H1 (cell line): ENCODE results near the gene RPL37. TPM values are rescaled to one million over a fixed set of nuclear protein-coding genes. Genes with fewer than 3 reads are reported as not detected.
"Not testable (repeated sequence)": the region's sequence is repeated elsewhere in the genome, so short reads cannot be mapped to it uniquely, and the experiment has no call there.

Source experiments
- CTCF ChIA-PET: fragments of 300-600 bp; sonication (Branson Sonifier 250); formaldehyde crosslinking; loops from one replicate; lab custom pipeline; 2021; ENCODE audit not compliant: partially characterized antibody; lab: Charles Lee
- POLR2A ChIA-PET: fragments of 300-600 bp; sonication (Branson Sonifier 250); formaldehyde crosslinking; loops from one replicate; lab custom pipeline; 2021; ENCODE audit warnings: inconsistent platforms; ENCODE audit not compliant: partially characterized antibody; lab: Charles Lee
- DNase-seq, 2 experiments: peaks; one replicate each; pipeline versions ENCODE4 v3.0.0 to v3.0.0-alpha.2; 2010 to 2022; ENCODE audit warnings: low spot score in 2 of 2, low read depth in 1 of 2, mixed read lengths in 1 of 2
- FAIRE-seq: peaks from 2 replicates; lab custom pipeline; 2011; peaks lifted over from hg19 to GRCh38; lab: Jason Lieb, UNC
- H2AFZ ChIP-seq: 2 replicates; pipeline ENCODE4 v1.8.1; 2012; ENCODE audit warnings: low read length, inconsistent platforms
- H2AK5ac ChIP-seq: 2 replicates; pipeline ENCODE4 v1.6.1; 2013; ENCODE audit warnings: low read depth, low read length
- H2BK120ac ChIP-seq: replicated peaks from 2 replicates; pipeline ENCODE3; 2013; ENCODE audit warnings: low read depth, low read length, inconsistent platforms
- H2BK12ac ChIP-seq: 2 replicates; pipeline ENCODE4 v1.6.1; 2013; ENCODE audit warnings: low read depth, low read length
- H2BK15ac ChIP-seq: 2 replicates; pipeline ENCODE4 v1.6.1; 2013; ENCODE audit warnings: low read length
- H2BK20ac ChIP-seq: 2 replicates; pipeline ENCODE4 v1.6.1; 2013; ENCODE audit warnings: low read length
- H2BK5ac ChIP-seq: 2 replicates; pipeline ENCODE4 v1.6.1; 2013; ENCODE audit warnings: low read depth, low read length
- H3K14ac ChIP-seq: 2 replicates; pipeline ENCODE4 v1.6.1; 2013; ENCODE audit warnings: inconsistent platforms; ENCODE audit not compliant: insufficient read length
- H3K18ac ChIP-seq: 2 replicates; pipeline ENCODE4 v1.6.1; 2013; ENCODE audit warnings: low read length; ENCODE audit errors: extremely low read depth
- H3K23ac ChIP-seq: 2 replicates; pipeline ENCODE4 v1.6.1; 2013; ENCODE audit warnings: inconsistent platforms; ENCODE audit not compliant: insufficient read length
- H3K23me2 ChIP-seq: 2 replicates; pipeline ENCODE4 v1.6.1; 2013; ENCODE audit warnings: low read depth, low read length
- H3K27ac ChIP-seq: 2 replicates; pipeline ENCODE4 v1.6.1; 2011; ENCODE audit warnings: low read depth, low read length, inconsistent platforms
- H3K27me3 ChIP-seq, 4 experiments: replicated peaks in 1 of 4; 1 replicate in 1 of 4; 2 replicates in 3 of 4; pipeline versions ENCODE4 v1.6.1 to v1.8.1; 2011 to 2013; ENCODE audit warnings: low read length in 3 of 4, mild to moderate bottlenecking in 3 of 4, inconsistent platforms in 2 of 4, mixed read lengths in 2 of 4, moderate library complexity in 1 of 4; ENCODE audit not compliant: control insufficient read depth in 3 of 4, insufficient read depth in 3 of 4; ENCODE audit errors: extremely low read depth in 1 of 4
- H3K36me3 ChIP-seq, 4 experiments: 2 replicates each; pipeline versions ENCODE4 v1.6.1 to v1.8.1; 2011 to 2013; ENCODE audit warnings: mild to moderate bottlenecking in 4 of 4, low read length in 3 of 4, moderate library complexity in 2 of 4, control low read depth in 1 of 4, inconsistent platforms in 1 of 4; ENCODE audit not compliant: insufficient read depth in 4 of 4, control insufficient read depth in 2 of 4
- H3K4ac ChIP-seq: replicated peaks from 2 replicates; pipeline ENCODE3; 2013; ENCODE audit warnings: low read length, low read depth, mixed read lengths, inconsistent platforms; ENCODE audit not compliant: insufficient read length
- H3K4me1 ChIP-seq, 4 experiments: replicated peaks in 1 of 4; 1 replicate in 1 of 4; 2 replicates in 3 of 4; pipeline versions ENCODE4 v1.6.1 to v1.8.1; 2011 to 2013; ENCODE audit warnings: low read length in 3 of 4, inconsistent platforms in 2 of 4, mixed read lengths in 1 of 4; ENCODE audit not compliant: insufficient read depth in 4 of 4, control insufficient read depth in 3 of 4
- H3K4me2 ChIP-seq, 2 experiments: 2 replicates each; pipeline versions ENCODE4 v1.6.1 to v1.8.1; 2011 to 2013; ENCODE audit warnings: low read depth in 2 of 2, low read length in 2 of 2, control low read depth in 1 of 2, inconsistent platforms in 1 of 2, mild to moderate bottlenecking in 1 of 2; ENCODE audit not compliant: insufficient read depth in 1 of 2
- H3K4me3 ChIP-seq, 4 experiments: fragments of 200-600, 300-600 bp in 1 of 4; sonication (generic), shearing (Covaris generic), sonication (Bioruptor Twin) in 1 of 4; 2 replicates each; pipeline versions ENCODE4 v1.5.1 to v1.8.1; 2011 to 2016; ENCODE audit warnings: low read length in 4 of 4, low read depth in 3 of 4, control low read depth in 2 of 4, inconsistent platforms in 2 of 4, mild to moderate bottlenecking in 2 of 4, mixed read lengths in 1 of 4, moderate library complexity in 1 of 4; ENCODE audit not compliant: insufficient read depth in 2 of 4; ENCODE audit errors: extremely low read depth in 1 of 4
- H3K56ac ChIP-seq: replicated peaks from 2 replicates; pipeline ENCODE3; 2013; ENCODE audit warnings: low read depth, mild to moderate bottlenecking, mixed read lengths, low read length, inconsistent platforms; ENCODE audit not compliant: insufficient read length
- H3K79me1 ChIP-seq: 2 replicates; pipeline ENCODE4 v1.6.1; 2013; ENCODE audit warnings: low read depth, low read length, control low read depth
- H3K79me2 ChIP-seq, 2 experiments: 2 replicates each; pipeline versions ENCODE4 v1.6.1 to v1.8.1; 2012 to 2013; ENCODE audit warnings: low read length in 2 of 2, mild to moderate bottlenecking in 2 of 2, inconsistent platforms in 1 of 2; ENCODE audit not compliant: insufficient read depth in 2 of 2, control insufficient read depth in 1 of 2
- H3K9ac ChIP-seq, 4 experiments: replicated peaks in 1 of 4; 1 replicate in 1 of 4; 2 replicates in 3 of 4; pipeline versions ENCODE4 v1.6.1 to v1.8.1; 2011 to 2013; ENCODE audit warnings: low read depth in 3 of 4, low read length in 3 of 4, control low read depth in 2 of 4, mild to moderate bottlenecking in 2 of 4, moderate library complexity in 2 of 4, inconsistent platforms in 1 of 4; ENCODE audit errors: extremely low read depth in 1 of 4
- H3K9me3 ChIP-seq, 2 experiments: 2 replicates each; pipeline versions ENCODE4 v1.6.1 to v1.8.1; 2012 to 2013; ENCODE audit warnings: mild to moderate bottlenecking in 2 of 2, moderate library complexity in 2 of 2, control low read depth in 1 of 2, inconsistent platforms in 1 of 2, low read depth in 1 of 2, low read length in 1 of 2, mixed read lengths in 1 of 2; ENCODE audit not compliant: insufficient read depth in 2 of 2
- H4K20me1 ChIP-seq, 2 experiments: replicated peaks in 1 of 2; 2 replicates each; pipeline versions ENCODE3 to v1.8.1; 2011 to 2013; ENCODE audit warnings: inconsistent platforms in 2 of 2, low read length in 2 of 2, mild to moderate bottlenecking in 1 of 2; ENCODE audit not compliant: insufficient read depth in 2 of 2, control insufficient read depth in 1 of 2
- H4K5ac ChIP-seq: 2 replicates; pipeline ENCODE4 v1.6.1; 2013; ENCODE audit warnings: low read length, low read depth, mixed read lengths, inconsistent platforms; ENCODE audit not compliant: insufficient read length
- H4K8ac ChIP-seq: 2 replicates; pipeline ENCODE4 v1.8.0; 2013; ENCODE audit warnings: mild to moderate bottlenecking, moderate library complexity, low read length, inconsistent platforms; ENCODE audit not compliant: insufficient read depth; ENCODE audit errors: extremely low read depth
- H4K91ac ChIP-seq: replicated peaks from 2 replicates; pipeline ENCODE3; 2013; ENCODE audit warnings: low read length, mixed read lengths, inconsistent platforms; ENCODE audit not compliant: insufficient read length
- CHD1 ChIP-seq: IDR thresholded peaks from 2 replicates; pipeline ENCODE4 v1.6.1; 2012; ENCODE audit warnings: low read depth, low read length, improper control_type of control experiment
- EGR1 ChIP-seq: IDR thresholded peaks from 2 replicates; pipeline ENCODE4 v1.6.1; 2011; ENCODE audit warnings: low read depth, low read length, borderline replicate concordance
- RNF2 ChIP-seq: fragments of 200-900, 300-1000 bp; sonication (generic); IDR thresholded peaks from 2 replicates; pipeline ENCODE4 v1.7.1; 2016; ENCODE audit warnings: borderline replicate concordance, low read depth, mild to moderate bottlenecking, antibody characterized with exemption, low read length; ENCODE audit not compliant: poor library complexity, severe bottlenecking; ENCODE audit errors: missing control alignments
- RXRA ChIP-seq: IDR thresholded peaks from 2 replicates; pipeline ENCODE4 v1.6.1; 2011; ENCODE audit warnings: low read depth, mild to moderate bottlenecking, low read length, moderate library complexity; ENCODE audit not compliant: insufficient read depth
- SAP30 ChIP-seq: fragments of 300-600 bp; sonication (generic); IDR thresholded peaks from 2 replicates; pipeline ENCODE4 v1.7.1; 2012; ENCODE audit warnings: low read length, moderate library complexity, mild to moderate bottlenecking, inconsistent platforms; ENCODE audit not compliant: insufficient read depth, insufficient replicate concordance
- WGBS, 2 experiments: shearing (Covaris generic) in 1 of 2; methylation state at CpG; one replicate each; pipeline versions ENCODE4 v1.1.6 to v1.1.7; 2013 to 2015; ENCODE audit warnings: low lambda C conversion rate in 2 of 2, mixed read lengths in 2 of 2, inconsistent platforms in 1 of 2, low coverage in 1 of 2, missing lambda C conversion rate in 1 of 2; ENCODE audit not compliant: insufficient replicate concordance in 2 of 2, insufficient coverage in 1 of 2, insufficient read length in 1 of 2; ENCODE audit errors: extremely low coverage in 1 of 2, missing lambda C conversion rate in 1 of 2; 5-methylcytosine and 5-hydroxymethylcytosine counted together
- polyA plus RNA-seq, 7 experiments: library from polyadenylated mRNA; depleted of rRNA in 3 of 7; stranded (reverse) in 5 of 7; unstranded in 2 of 7; fragments of >200 nt in 5 of 7; fragments of 200-250 nt in 2 of 7; gene quantifications; 1 replicate in 5 of 7; 2 replicates in 1 of 7; 4 replicates in 1 of 7; pipeline versions ENCODE4 v1.2.1 to v1.2.3, GENCODE V29; 2011 to 2013; ENCODE audit warnings: missing spikeins in 2 of 7, mixed read lengths in 2 of 7
- total RNA-seq: library from RNA; stranded (reverse); fragmentation: NEBNext Ultra II Directional; extraction: Animal tissue kit (Norgen Biotek cat#: 25700); gene quantifications from 2 replicates; pipeline ENCODE4 v1.2.1, GENCODE V29; 2021

The RPL37 gene
- total and polyA plus RNA-seq, 2 of the 8 experiments (the other 6 are each of a cell fraction or from before 2014, with no cell fraction given): 467 to 1,534 TPM

DNA sequence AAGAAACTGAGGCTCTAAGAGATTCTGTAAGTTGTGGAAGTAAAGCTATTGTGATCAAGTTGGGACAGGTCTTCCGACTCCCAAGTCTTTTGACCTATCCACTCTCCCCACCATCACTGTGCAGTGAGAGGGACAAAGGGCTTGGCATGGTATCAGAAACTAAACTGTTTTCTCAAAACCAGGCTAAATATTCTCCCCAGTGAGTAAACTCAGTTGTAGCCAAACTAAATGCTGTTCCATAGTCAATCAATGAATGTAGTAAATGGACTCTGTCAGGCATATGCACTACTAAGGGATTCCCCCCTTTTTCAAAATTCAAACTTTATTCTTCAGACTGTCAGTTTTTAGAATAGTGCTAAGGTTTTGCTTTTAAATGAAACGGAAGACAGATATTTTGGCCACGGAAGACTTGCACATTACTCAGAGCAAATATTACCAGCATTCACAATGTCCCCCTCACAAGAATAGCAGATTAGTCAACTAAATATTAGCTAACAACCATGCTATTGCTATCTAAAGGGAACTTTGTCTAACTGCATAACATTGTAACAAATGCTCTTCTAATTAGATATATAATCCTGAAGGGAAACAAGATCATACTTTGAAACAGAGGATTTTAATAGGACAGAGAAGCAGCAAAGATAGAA lies 44.0 kb downstream of the RPL37 start (continued):
- TF ChIP-seq SAP30 (no peak), EGR1 (no peak), CHD1 (no peak), RNF2 (no peak), RXRA (no peak)

- H3K14ac ChIP-seq, H3K4ac ChIP-seq, H4K91ac ChIP-seq, H3K9ac ChIP-seq, H2BK12ac ChIP-seq, H3K23me2 ChIP-seq, H3K27ac ChIP-seq, H2AFZ ChIP-seq, H3K36me3 ChIP-seq, H2AK5ac ChIP-seq, H2BK120ac ChIP-seq, H4K20me1 ChIP-seq, H3K27me3 ChIP-seq, H4K8ac ChIP-seq, H2BK20ac ChIP-seq, H3K4me2 ChIP-seq, H3K4me3 ChIP-seq, FAIRE-seq, H3K18ac ChIP-seq, H2BK5ac ChIP-seq, H3K4me1 ChIP-seq, H2BK15ac ChIP-seq, DNase-seq, H3K23ac ChIP-seq, H3K56ac ChIP-seq, H3K79me1 ChIP-seq, H3K9me3 ChIP-seq, H4K5ac ChIP-seq: not testable (repeated sequence)
- ChIA-PET CTCF (interaction anchor here (0.6 to 1.2 kb wide), 6 partner anchors 11 to 191 kb away, joined by 3 to 4 read pairs (median 3); no protein-coding TSS in a partner anchor), POLR2A (interaction anchor here (4.4 kb wide), 1 partner anchor 43 kb away, joined by 23 read pairs; no protein-coding TSS in a partner anchor)
- peaks cover 8 to 98% of the 10 kb centered on the region in 2 experiments for H3K79me2 ChIP-seq
- 93% methylated on average over 5 of the region's 5 CpGs; no CpG with 5 or more reads in 1 of the 2 experiments for WGBS, 2 experiments
Measured at GRCh38 chr5:40788941-40789340, 46.1 kb downstream of the RPL37 start.
